Measurements from ENCODE around the gene AOC2.
A peak's percentile ranks its signal among the peaks of the same experiment; 100 is the strongest.
"Not testable (repeated sequence)": the region's sequence is repeated elsewhere in the genome, so short reads cannot be mapped to it uniquely, and the experiment has no call there.

The AOC2 gene

DNA sequence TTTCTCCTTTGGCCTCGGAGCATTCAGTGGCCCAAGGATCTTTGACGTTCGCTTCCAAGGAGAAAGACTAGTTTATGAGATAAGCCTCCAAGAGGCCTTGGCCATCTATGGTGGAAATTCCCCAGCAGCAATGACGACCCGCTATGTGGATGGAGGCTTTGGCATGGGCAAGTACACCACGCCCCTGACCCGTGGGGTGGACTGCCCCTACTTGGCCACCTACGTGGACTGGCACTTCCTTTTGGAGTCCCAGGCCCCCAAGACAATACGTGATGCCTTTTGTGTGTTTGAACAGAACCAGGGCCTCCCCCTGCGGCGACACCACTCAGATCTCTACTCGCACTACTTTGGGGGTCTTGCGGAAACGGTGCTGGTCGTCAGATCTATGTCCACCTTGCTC, 8.0 kb downstream of the AOC2 start:
- DNase-seq (ENCODE audit: low spot score in 2 of 2) (no peak), ATAC-seq (replicated peaks; ENCODE audit: extremely low read depth, poor library complexity, severe bottlenecking) (no peak)
- no peaks in the 10 kb centered on the region for H3K36me3 Mint-ChIP-seq (ENCODE audit: insufficient read depth)
- H3K4me1 Mint-ChIP-seq, result no peaks in the 10 kb centered on the region
- peaks cover 37% of the 10 kb centered on the region for H3K27me3 Mint-ChIP-seq
- no peak overlapping the region for H3K4me3 Mint-ChIP-seq
- no peak overlapping the region for H3K27ac Mint-ChIP-seq (ENCODE audit: low read depth)
- H3K9me3 Mint-ChIP-seq, result no peaks in the 10 kb centered on the region

DNA sequence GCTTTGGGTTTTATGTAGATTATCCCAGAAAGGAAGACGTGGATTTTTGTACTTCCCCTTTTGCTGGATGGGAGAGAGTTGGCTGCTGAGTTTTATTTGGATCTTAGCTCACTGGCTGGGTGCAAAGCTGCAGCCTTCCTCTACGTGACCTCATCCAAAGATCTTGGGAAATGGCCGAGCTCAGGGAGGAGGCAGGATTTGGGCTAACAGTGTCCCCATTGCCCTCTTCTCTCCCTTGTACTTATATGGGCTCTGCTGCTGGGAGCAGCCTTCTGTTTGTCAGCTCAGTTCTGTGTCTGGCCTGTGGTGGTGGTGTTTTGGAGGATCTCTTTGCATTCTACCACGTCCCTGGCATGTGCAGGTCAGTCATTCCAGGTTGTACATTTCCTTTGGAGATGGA, 8.6 kb downstream of the AOC2 start:
- no peaks in the 10 kb centered on the region for H3K9me3 Mint-ChIP-seq
- ATAC-seq (replicated peaks; ENCODE audit: extremely low read depth, poor library complexity, severe bottlenecking) (no peak), DNase-seq (ENCODE audit: low spot score in 2 of 2) (no peak)
- H3K4me3 Mint-ChIP-seq, result no peak overlapping the region
- no peaks in the 10 kb centered on the region for H3K36me3 Mint-ChIP-seq (ENCODE audit: insufficient read depth)
- H3K27ac Mint-ChIP-seq (ENCODE audit: low read depth), result no peak overlapping the region
- H3K27me3 Mint-ChIP-seq, result peaks cover 39% of the 10 kb centered on the region
- H3K4me1 Mint-ChIP-seq, result no peaks in the 10 kb centered on the region

- H3K4me3 Mint-ChIP-seq, result no peak overlapping the region
- no peaks in the 10 kb centered on the region for H3K9me3 Mint-ChIP-seq
- peaks cover 44% of the 10 kb centered on the region for H3K27me3 Mint-ChIP-seq
- no peak for DNase-seq (ENCODE audit: low spot score in 2 of 2)
- H3K4me1 Mint-ChIP-seq, result no peaks in the 10 kb centered on the region
- H3K36me3 Mint-ChIP-seq (ENCODE audit: insufficient read depth), result no peaks in the 10 kb centered on the region
- H3K27ac Mint-ChIP-seq (ENCODE audit: low read depth), result no peak overlapping the region
- ATAC-seq (replicated peaks; ENCODE audit: extremely low read depth, poor library complexity, severe bottlenecking), result no peak
Measured at GRCh38 chr17:42853597-42853967, 9.2 kb downstream of the AOC2 start.

DNA sequence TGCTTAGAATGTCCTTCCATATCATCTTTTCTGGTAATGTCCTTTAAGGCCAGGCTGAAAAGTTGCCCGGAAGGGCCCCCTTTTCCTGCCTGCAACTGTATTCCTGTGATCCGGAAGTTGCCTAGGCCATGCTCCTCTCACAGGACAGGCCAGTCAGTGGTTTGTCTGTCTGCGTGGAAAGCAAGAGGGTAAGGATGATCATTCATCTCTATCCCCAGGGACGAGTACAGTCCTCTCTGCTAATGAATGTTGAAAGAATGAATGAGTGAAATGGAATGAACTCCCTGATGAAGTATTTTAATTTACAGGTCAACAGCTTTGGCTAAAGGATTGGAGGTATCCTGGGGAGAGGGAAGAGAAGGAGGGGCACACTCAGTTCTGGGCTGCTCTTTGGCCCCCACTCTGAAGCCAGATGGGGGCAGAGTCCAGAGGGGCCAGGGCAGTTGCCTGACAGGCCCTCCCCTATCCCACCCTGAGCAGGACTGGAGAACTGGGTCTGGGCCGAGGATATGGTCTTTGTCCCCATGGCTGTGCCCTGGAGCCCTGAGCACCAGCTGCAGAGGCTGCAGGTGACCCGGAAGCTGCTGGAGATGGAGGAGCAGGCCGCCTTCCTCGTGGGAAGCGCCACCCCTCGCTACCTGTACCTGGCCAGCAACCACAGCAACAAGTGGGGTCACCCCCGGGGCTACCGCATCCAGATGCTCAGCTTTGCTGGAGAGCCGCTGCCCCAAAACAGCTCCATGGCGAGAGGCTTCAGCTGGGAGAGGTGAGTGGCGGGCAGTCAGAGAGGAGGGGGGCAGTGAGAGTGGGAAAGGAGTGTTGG, 9.8 kb downstream of the AOC2 start:
- H3K27ac Mint-ChIP-seq (ENCODE audit: low read depth), result no peak overlapping the region
- ATAC-seq (replicated peaks; ENCODE audit: extremely low read depth, poor library complexity, severe bottlenecking), result no peak
- H3K36me3 Mint-ChIP-seq (ENCODE audit: insufficient read depth), result no peaks in the 10 kb centered on the region
- H3K4me3 Mint-ChIP-seq, result no peak overlapping the region
- peaks cover 44% of the 10 kb centered on the region for H3K27me3 Mint-ChIP-seq
- no peaks in the 10 kb centered on the region for H3K4me1 Mint-ChIP-seq
- no peaks in the 10 kb centered on the region for H3K9me3 Mint-ChIP-seq
- no peak for DNase-seq (ENCODE audit: low spot score in 2 of 2)

DNA sequence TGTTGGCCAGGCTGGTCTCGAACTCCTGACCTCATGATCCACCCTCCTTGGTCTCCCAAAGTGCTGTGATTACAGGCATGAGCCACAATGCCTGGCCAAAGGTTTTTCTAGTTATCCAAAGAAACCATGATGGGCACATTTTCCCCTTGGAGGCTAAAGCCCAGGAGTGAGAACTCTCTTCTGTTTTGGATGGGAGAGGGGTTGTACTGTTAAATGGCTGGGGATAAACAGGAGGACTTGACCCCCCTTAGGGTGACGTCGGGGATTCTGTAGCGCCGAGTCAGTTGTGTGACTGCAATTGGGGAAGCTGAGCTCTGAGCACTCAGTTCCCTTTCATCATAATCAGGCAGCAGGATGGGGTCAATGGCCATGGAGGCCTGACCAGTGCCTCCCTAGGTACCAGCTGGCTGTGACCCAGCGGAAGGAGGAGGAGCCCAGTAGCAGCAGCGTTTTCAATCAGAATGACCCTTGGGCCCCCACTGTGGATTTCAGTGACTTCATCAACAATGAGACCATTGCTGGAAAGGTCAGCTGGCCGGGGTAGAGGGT, 10.7 kb downstream of the AOC2 start:
- H3K27ac Mint-ChIP-seq (ENCODE audit: low read depth), result no peak overlapping the region
- peaks cover 44% of the 10 kb centered on the region for H3K27me3 Mint-ChIP-seq
- no peak overlapping the region for H3K4me3 Mint-ChIP-seq
- no peaks in the 10 kb centered on the region for H3K4me1 Mint-ChIP-seq
- DNase-seq (ENCODE audit: low spot score in 2 of 2) (no peak), ATAC-seq (replicated peaks; ENCODE audit: extremely low read depth, poor library complexity, severe bottlenecking) (no peak)
- H3K36me3 Mint-ChIP-seq (ENCODE audit: insufficient read depth), result no peaks in the 10 kb centered on the region
- no peaks in the 10 kb centered on the region for H3K9me3 Mint-ChIP-seq

GRCh38 chr17:42856093-42856492, 11.7 kb downstream of the AOC2 start:
- not testable (repeated sequence) for ATAC-seq (replicated peaks; ENCODE audit: extremely low read depth, poor library complexity, severe bottlenecking); H3K27ac Mint-ChIP-seq (ENCODE audit: low read depth); H3K9me3 Mint-ChIP-seq; H3K36me3 Mint-ChIP-seq (ENCODE audit: insufficient read depth); H3K4me1 Mint-ChIP-seq; H3K4me3 Mint-ChIP-seq; DNase-seq (ENCODE audit: low spot score in 2 of 2)
- H3K27me3 Mint-ChIP-seq, result peaks cover 44% of the 10 kb centered on the region

DNA sequence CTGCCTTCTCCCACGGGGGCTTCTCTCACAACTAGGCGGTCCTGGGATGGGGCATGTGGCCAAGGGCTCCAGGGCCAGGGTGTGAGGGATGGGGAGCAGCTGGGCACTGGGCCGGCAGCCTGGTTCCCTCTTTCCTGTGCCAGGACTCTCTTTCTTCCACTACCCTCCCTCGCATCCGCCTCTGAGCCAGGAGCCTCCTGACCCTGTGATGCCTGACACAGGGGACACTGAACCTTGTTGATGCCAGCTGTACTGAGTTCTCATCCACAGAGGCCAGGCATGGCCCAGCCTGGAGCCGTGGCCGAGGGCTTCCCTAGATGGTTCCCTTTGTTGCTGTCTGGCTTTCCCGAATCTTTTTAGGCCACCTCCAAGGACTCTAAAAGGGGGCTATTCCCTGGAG, 12.1 kb downstream of the AOC2 start:
- peaks cover 44% of the 10 kb centered on the region for H3K27me3 Mint-ChIP-seq
- not testable (repeated sequence) for DNase-seq (ENCODE audit: low spot score in 2 of 2); ATAC-seq (replicated peaks; ENCODE audit: extremely low read depth, poor library complexity, severe bottlenecking)

DNA sequence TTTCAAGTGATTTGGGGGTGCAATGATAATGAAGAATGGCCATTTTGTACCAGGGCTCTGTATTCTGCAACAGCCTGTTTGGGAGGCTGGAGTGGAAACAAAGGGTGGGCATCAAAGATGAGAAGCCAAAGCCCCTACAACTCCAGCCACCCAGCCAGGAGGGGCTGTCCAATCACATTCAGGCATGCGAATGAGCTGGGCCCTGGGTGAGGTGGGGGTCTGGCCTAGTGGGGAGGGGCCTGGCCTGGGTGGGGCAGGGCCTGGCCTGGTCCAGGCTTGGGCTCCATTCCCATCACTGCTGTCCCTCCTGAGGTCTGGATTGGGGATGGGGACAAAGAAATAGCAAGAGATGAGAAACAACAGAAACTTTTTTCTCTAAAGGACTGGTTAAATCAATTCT, 13.0 kb downstream of the AOC2 start:
- no peak overlapping the region for H3K4me3 Mint-ChIP-seq
- ATAC-seq (replicated peaks; ENCODE audit: extremely low read depth, poor library complexity, severe bottlenecking) (no peak), DNase-seq (ENCODE audit: low spot score in 2 of 2) (no peak)
- H3K9me3 Mint-ChIP-seq, result no peaks in the 10 kb centered on the region
- no peaks in the 10 kb centered on the region for H3K4me1 Mint-ChIP-seq
- peaks cover 41% of the 10 kb centered on the region for H3K27me3 Mint-ChIP-seq
- H3K27ac Mint-ChIP-seq (ENCODE audit: low read depth), result peak overlapping the region; percentile 61
- H3K36me3 Mint-ChIP-seq (ENCODE audit: insufficient read depth), result no peaks in the 10 kb centered on the region

More for the DNA sequence above, 12.1 kb downstream of the AOC2 start:
- not testable (repeated sequence) for H3K36me3 Mint-ChIP-seq (ENCODE audit: insufficient read depth); H3K4me3 Mint-ChIP-seq; H3K4me1 Mint-ChIP-seq; H3K9me3 Mint-ChIP-seq
- H3K27ac Mint-ChIP-seq (ENCODE audit: low read depth), result peak overlapping the region; percentile 61

DNA sequence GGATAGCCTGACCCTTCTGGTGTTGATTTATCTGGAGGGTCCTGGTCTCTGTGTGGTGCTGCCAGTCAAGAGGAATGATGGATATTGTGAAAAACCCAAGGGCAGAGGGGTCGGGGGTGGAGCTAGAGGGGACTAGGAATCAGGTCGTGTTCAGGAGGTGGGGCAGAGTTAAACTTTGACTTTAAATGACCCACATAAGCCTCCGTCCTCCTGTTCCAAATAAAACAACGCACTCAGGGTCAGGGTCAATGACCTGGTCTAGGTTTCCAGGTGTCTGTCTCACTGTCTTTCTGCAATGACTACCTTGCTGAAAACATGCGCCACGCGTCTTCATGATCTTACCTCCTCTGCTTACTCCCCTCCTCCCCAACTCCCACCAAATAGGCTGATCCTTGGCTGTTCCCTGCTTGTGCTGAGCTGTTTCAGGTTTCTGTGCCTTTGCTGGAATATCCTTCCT, 21.3 kb downstream of the AOC2 start:
- H3K9me3 Mint-ChIP-seq, result no peaks in the 10 kb centered on the region
- no peak for DNase-seq (ENCODE audit: low spot score in 2 of 2)
- peaks cover 62% of the 10 kb centered on the region for H3K27me3 Mint-ChIP-seq
- H3K4me3 Mint-ChIP-seq, result no peak overlapping the region
- H3K4me1 Mint-ChIP-seq, result no peaks in the 10 kb centered on the region
- H3K36me3 Mint-ChIP-seq (ENCODE audit: insufficient read depth), result no peaks in the 10 kb centered on the region
- ATAC-seq (replicated peaks; ENCODE audit: extremely low read depth, poor library complexity, severe bottlenecking), result no peak
- H3K27ac Mint-ChIP-seq (ENCODE audit: low read depth), result no peak overlapping the region

- Mint-ChIP-seq H3K4me1 (no peaks in the 10 kb centered on the region), H3K9me3 (no peaks in the 10 kb centered on the region), H3K27me3 (peaks cover 67% of the 10 kb centered on the region), H3K4me3 (no peak overlapping the region), H3K36me3 (ENCODE audit: insufficient read depth) (no peaks in the 10 kb centered on the region), H3K27ac (ENCODE audit: low read depth) (no peak overlapping the region)
- DNase-seq (ENCODE audit: low spot score in 2 of 2), result no peak
- no peak for ATAC-seq (replicated peaks; ENCODE audit: extremely low read depth, poor library complexity, severe bottlenecking)
Measured at GRCh38 chr17:42866216-42866615, 21.8 kb downstream of the AOC2 start.

GRCh38 chr17:42866631-42867575, 22.5 kb downstream of the AOC2 start:
- H3K4me1 Mint-ChIP-seq, result no peaks in the 10 kb centered on the region
- H3K27ac Mint-ChIP-seq (ENCODE audit: low read depth), result no peak overlapping the region
- DNase-seq (ENCODE audit: low spot score in 2 of 2), result no peak
- H3K9me3 Mint-ChIP-seq, result no peaks in the 10 kb centered on the region
- no peak for ATAC-seq (replicated peaks; ENCODE audit: extremely low read depth, poor library complexity, severe bottlenecking)
- peaks cover 74% of the 10 kb centered on the region for H3K27me3 Mint-ChIP-seq
- no peaks in the 10 kb centered on the region for H3K36me3 Mint-ChIP-seq (ENCODE audit: insufficient read depth)
- H3K4me3 Mint-ChIP-seq, result no peak overlapping the region

GRCh38 chr17:42867694-42868261, 23.4 kb downstream of the AOC2 start:
- not testable (repeated sequence) for H3K4me3 Mint-ChIP-seq; DNase-seq (ENCODE audit: low spot score in 2 of 2); H3K4me1 Mint-ChIP-seq; H3K9me3 Mint-ChIP-seq; H3K27ac Mint-ChIP-seq (ENCODE audit: low read depth); ATAC-seq (replicated peaks; ENCODE audit: extremely low read depth, poor library complexity, severe bottlenecking); H3K36me3 Mint-ChIP-seq (ENCODE audit: insufficient read depth)
- peaks cover 82% of the 10 kb centered on the region for H3K27me3 Mint-ChIP-seq
